HG02678 (cell line): ENCODE results near the gene CDK17.

Experiments used
- ATAC-seq: cut with Tn5 transposase; IDR thresholded peaks from one replicate; pipeline ENCODE4 v1.9.1; 2021; ENCODE audit warnings: mild to moderate bottlenecking, moderate library complexity; ENCODE audit not compliant: unreplicated experiment

CDK17 gene

GRCh38 chr12:96241846-96242256, 158.4 kb downstream of the CDK17 start:
- ATAC-seq: no peak

DNA sequence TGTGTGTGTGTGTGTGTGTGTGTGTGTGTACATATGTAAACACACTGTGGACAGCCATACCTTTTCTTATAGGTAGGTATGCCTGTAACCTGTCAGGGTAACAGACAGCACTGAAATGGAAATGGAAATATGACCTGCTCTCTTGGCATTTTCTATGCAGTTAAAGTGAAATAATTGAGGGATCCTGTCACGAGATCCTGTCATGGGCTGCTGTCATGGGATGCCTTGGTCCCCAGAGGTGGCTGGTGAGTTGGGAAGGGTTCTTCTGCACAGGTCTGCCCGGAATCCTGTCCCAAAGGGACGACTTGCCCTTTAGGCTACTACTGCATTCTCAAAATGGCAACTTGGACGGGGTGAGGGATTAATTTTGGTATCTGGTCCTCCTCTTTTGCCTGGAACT, 158.8 kb downstream of the CDK17 start:
- ATAC-seq: no peak

- ATAC-seq: no peak
Observed at GRCh38 chr12:96240656-96241055, 159.6 kb downstream of the CDK17 start.

GRCh38 chr12:96239711-96240635, 160.3 kb downstream of the CDK17 start:
- ATAC-seq: no peak

- no peak for ATAC-seq
Observed at GRCh38 chr12:96238336-96239047, 161.7 kb downstream of the CDK17 start.

DNA sequence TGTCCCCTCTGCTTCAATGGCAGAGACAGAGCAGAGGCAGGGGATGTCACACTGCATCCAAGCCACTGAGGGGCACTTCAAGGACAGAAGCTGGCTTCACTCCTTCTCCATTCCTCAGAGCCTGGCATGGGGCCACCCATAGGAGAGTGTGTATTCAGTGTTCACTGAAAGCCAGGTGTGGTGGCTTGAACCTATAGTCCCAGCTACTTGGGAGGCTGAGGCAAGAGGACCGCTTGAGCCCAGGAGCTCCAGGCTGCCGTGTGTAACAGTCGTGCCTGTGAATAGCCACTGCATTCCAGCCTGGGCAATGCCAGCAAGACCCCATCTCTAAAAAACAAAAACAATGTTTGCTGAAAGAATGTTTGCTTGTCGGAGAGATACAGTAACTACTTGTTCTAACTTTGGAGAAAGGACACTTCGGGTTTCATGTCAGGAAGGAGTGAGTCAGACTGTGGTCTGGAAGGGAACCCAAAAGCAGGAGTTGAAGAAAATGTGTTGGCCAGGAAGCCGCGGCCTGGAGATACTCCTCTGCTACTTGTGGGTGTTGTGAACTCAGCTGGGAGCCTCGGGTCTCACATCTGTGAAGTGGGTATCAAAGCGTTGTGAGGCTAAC, 162.7 kb downstream of the CDK17 start:
- no peak for ATAC-seq

DNA sequence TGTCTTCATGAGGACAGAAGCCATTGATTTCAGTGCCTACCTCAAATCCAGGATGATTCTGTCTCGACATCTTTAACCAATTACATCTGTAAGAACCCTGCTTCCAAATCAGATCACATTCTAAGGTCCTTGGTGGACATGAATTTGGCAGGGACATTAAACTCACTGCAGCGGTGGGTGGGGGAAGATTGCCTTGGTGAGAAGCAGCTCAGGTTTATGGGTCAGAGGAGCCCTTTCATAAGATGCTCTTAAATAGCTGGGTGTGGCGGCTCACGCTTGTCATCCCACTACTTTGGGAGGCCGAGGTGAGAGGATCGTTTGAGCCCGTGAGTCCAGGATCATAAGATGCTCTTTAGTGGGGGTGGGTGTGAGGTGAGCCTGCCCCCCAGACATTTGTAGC, 163.2 kb downstream of the CDK17 start:
- no peak for ATAC-seq

GRCh38 chr12:96236221-96236822, 163.9 kb downstream of the CDK17 start:
- ATAC-seq: no peak

DNA sequence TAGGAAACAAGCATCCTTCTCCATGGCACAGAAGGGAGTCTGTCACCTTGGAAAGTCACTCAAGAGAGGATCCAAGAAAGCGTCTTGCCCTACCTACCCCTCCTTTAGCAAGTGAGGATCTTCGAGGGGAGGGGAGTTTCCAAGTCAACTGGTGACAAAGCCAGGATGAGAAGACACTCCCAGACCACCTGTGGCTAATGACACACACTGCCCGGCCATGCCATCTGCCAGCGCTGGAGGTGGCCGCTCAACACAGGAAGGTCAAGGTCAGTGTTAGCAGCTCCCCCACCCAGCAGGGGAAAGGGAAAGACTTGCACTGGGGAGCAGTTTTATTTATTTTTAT, 164.8 kb downstream of the CDK17 start:
- ATAC-seq: no peak

DNA sequence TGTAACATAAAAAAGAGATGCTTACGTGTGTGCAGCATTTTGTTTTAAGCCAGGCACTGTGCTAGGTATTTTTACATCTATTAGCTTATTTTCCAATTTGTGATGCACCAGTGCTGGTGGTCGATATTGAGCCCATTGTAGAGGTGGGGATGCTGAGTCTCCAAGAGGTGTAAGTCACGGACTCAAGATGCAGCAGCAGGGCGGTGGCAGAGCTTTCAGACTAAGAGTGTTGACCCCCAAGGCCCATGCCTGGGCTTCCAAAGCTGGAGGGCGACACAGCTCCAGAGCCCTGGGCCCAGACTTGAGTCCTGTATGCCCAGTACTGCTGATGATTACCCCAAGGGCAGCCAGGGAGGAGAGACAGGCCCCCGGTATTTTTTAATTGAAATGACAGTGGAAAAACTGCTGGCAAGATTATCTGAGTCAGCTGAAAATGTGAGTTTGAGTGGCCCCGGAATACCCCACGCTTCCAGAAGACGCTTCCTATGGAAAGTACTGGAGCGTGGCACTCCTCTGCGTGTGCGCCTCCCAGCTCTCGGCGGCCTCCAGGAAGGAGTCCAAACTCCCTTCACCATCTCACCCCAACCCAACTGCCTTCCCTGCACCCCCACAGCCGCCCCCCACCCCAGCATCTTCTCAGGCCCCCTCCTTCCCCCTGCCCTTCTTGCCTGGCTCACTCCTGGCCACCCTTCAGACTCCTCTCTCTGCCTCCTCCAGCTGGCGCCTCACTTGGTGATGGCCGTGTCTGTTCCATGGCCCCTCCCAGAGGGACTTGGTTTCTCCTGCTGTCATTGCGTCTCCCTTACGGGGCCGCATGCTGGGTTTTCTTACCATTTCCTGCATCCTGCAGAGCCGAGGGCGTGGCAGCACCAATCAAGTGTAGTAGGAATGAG, 165.4 kb downstream of the CDK17 start:
- no peak for ATAC-seq

DNA sequence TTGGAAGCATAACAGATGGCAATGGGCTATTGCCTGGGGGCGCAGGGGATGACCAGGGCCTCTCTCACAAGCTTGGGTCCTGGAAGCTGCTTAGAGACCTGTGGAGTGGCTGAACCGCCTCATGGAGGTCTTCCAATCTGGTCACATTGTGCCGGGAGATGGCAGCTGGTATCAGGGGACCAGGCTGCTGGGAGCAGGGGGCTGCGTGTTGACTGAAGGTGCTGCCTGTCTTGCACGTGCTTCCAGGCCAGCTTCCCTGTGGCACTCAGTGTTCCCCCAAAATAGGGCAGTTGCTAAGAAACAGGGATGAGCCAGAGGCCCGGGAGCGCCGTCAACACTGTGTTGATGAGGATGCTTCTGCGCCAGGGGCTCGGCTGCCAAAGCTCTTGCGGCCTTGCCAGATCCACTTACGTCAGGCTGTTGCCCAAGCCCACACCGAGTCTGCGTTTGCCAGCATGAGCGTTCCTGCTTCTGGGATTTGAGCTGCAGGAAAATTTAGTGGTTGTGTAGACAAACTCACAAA, 166.2 kb downstream of the CDK17 start:
- no peak for ATAC-seq

- no peak for ATAC-seq
Observed at GRCh38 chr12:96233168-96233567, 167.1 kb downstream of the CDK17 start.

- no peak for ATAC-seq
Observed at GRCh38 chr12:96230646-96231045, 169.6 kb downstream of the CDK17 start.

DNA sequence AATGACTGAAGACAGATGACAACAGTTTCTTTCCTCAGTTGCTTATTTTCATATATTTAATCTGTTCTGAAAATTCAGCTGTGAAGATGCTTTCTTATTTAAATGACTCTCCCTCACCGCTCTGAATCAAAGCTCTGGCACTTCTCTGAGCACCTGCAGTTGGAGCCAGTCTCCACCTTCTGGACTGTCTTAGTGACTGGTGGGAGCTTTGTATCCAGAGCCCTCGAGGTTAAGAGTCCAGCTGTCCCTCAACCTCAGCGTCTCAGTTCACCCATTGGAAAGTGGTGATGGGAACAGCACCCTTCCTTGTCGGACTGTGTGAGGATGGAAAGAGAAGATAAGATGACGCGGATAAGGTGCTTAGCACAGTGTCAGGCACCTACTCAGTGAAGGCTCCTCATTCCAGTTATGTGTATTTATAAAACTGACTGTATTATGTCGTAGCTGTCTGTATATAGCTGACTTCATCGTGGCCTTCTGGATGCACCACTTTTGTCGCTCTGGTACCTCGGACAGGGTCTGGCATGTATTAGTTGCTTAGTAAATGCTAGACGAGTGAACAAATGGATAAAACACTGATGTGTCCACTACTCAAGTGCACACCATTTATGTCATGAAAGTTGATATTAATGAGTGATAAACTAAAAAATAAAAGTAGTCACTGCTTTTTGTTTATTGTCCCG, 171.5 kb downstream of the CDK17 start:
- no peak for ATAC-seq
